K562 (cell line): ENCODE measurements around the gene DCAF5. TPM values are rescaled to one million over a fixed set of nuclear protein-coding genes. Genes with fewer than 3 reads are reported as not detected.

Experiments
- BRF1 ChIP-seq: IDR thresholded peaks from 3 replicates; pipeline ENCODE4 v1.6.1; 2011; ENCODE audit warnings: borderline replicate concordance, mild to moderate bottlenecking; ENCODE audit not compliant: insufficient read length; ENCODE audit errors: extremely low read depth
- CBX3 ChIP-seq, 2 experiments: IDR thresholded peaks; 1 replicate in 1 of 2; 2 replicates in 1 of 2; pipeline ENCODE4 v1.6.1; 2012; ENCODE audit warnings: inconsistent platforms in 2 of 2, low read length in 2 of 2, borderline replicate concordance in 1 of 2, control low read depth in 1 of 2
- CEBPG ChIP-seq, 3 experiments: fragments of 200-800 bp in 1 of 3; sonication (Bioruptor generic) in 1 of 3; sonication (generic) in 1 of 3; formaldehyde crosslinking in 1 of 3; IDR thresholded peaks in 2 of 3; conservative IDR thresholded peaks in 1 of 3; 2 replicates each; pipeline versions ENCODE4 v1.6.1 to v1.8.0; 2016 to 2022; ENCODE audit warnings: missing compliant biosample characterization in 2 of 3, missing genetic modification characterization in 2 of 3, mild to moderate bottlenecking in 1 of 3, missing genetic modification reagents in 1 of 3
- FUS ChIP-seq: fragments of 200-400 bp; formaldehyde crosslinking; optimal IDR thresholded peaks from 2 replicates; pipeline ENCODE3; 2017; ENCODE audit warnings: low read depth, low read length
- KDM2B ChIP-seq: fragments of 250-450 bp; sonication (Bioruptor Pico); IDR thresholded peaks from 2 replicates; pipeline ENCODE4 v1.8.0; 2021; ENCODE audit warnings: mild to moderate bottlenecking, moderate library complexity
- PHTF2 ChIP-seq: fragments of 250-450 bp; sonication (Bioruptor Pico); IDR thresholded peaks from 2 replicates; pipeline ENCODE4 v1.5.0; 2021; ENCODE audit warnings: mild to moderate bottlenecking
- PRPF4 ChIP-seq: fragments of 200-400 bp; formaldehyde crosslinking; IDR thresholded peaks from one replicate; pipeline ENCODE4 v1.6.1; 2017; ENCODE audit warnings: low read length, low read depth, mild to moderate bottlenecking; ENCODE audit not compliant: insufficient read depth, poor library complexity, severe bottlenecking
- TBL1XR1 ChIP-seq, 2 experiments: IDR thresholded peaks; 2 replicates each; pipeline ENCODE4 v1.6.1; 2012; ENCODE audit warnings: improper control_type of control experiment in 2 of 2, low read length in 2 of 2, mild to moderate bottlenecking in 1 of 2
- TGIF2 ChIP-seq: sonication (generic); formaldehyde crosslinking; IDR thresholded peaks from 2 replicates; pipeline ENCODE4 v1.8.1; 2022; ENCODE audit warnings: mild to moderate bottlenecking, missing genetic modification reagents, moderate library complexity
- ZBTB40 ChIP-seq, 2 experiments: fragments of 450-650 bp in 1 of 2; sonication (generic) in 1 of 2; formaldehyde crosslinking in 1 of 2; IDR thresholded peaks; 2 replicates each; pipeline versions ENCODE4 v1.7.1 to v1.9.0; 2016 to 2022; ENCODE audit warnings: inconsistent platforms in 1 of 2, mild to moderate bottlenecking in 1 of 2, missing genetic modification reagents in 1 of 2
- ZNF408 ChIP-seq: fragments of 250-450 bp; sonication (Bioruptor Pico); IDR thresholded peaks from 2 replicates; pipeline ENCODE4 v1.4.0; 2020; ENCODE audit warnings: low read depth, mild to moderate bottlenecking, moderate library complexity
- ZNF561 ChIP-seq: fragments of 450-650 bp; formaldehyde crosslinking; conservative IDR thresholded peaks from 2 replicates; pipeline ENCODE4 v1.4.0; 2020; ENCODE audit warnings: mild to moderate bottlenecking, moderate library complexity
- polyA plus RNA-seq, 8 experiments: library from polyadenylated mRNA; depleted of rRNA in 4 of 8; stranded (reverse) in 5 of 8; unstranded in 3 of 8; fragments of >200 nt; fragmentation: Nextera tagmentation in 2 of 8; fragmentation: Illumina TruSeq in 1 of 8; extraction: Ambion mirVana in 2 of 8; extraction: Trizol in 1 of 8; gene quantifications; 2 replicates each; pipeline versions ENCODE4 v1.2.1 to v1.2.3, GENCODE V29; 2011 to 2014; ENCODE audit warnings: inconsistent platforms in 1 of 8, missing spikeins in 1 of 8
- total RNA-seq, 7 experiments: library from RNA; depleted of rRNA in 6 of 7; stranded (reverse); fragments of >200 nt in 6 of 7; fragmentation: Illumina TruSeq in 2 of 7; extraction: Trizol in 2 of 7; gene quantifications; 2 replicates each; pipeline versions ENCODE4 v1.2.1 to v1.2.3, GENCODE V29; 2011 to 2021; ENCODE audit warnings: low replicate concordance in 1 of 7
- TF ChIP-seq, protein P1 (sequence below): fragments of 250-450 bp; sonication (Bioruptor Pico); IDR thresholded peaks from 2 replicates; pipeline ENCODE4 v1.4.0; 2020; ENCODE audit warnings: mild to moderate bottlenecking, moderate library complexity, borderline replicate concordance
- TF ChIP-seq, protein P2 (sequence below): fragments of 250-450 bp; sonication (Bioruptor Pico); IDR thresholded peaks from 2 replicates; pipeline ENCODE4 v1.8.0; 2022; ENCODE audit warnings: inconsistent platforms, mild to moderate bottlenecking, moderate library complexity, borderline replicate concordance

DCAF5 gene
- total and polyA plus RNA-seq, 9 of the 15 experiments (the other 6 are each of a cell fraction or from before 2014, with no cell fraction given) = 5.6 to 24.1 (median 12.7) TPM

DNA sequence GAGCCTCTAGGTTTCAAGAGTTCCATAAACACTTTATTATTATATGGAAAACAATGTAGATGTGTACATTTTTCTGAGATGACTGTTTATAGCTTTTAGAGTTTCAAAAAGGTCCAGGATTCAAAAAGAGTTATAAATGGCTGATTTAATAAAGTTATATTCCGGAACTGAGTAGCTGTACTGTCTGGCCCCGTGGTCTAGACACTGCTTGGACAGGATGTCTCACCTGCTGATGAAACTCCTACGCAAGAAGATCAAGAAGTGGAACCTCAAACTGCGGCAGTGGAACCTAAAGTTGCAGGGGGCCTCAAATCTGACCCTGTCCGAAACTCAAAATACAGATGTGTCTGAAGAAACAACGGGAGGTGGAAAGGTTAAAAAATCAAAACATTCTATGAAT lies 69.7 kb downstream of the DCAF5 start (continued):
- TF ChIP-seq ZBTB40 (IDR thresholded peaks at IDR 0.05) = peak; percentile 67; the same call in 1 of the 2 replicates
- no peak for TF ChIP-seq ZBTB40 (CRISPR knock-in tag; IDR thresholded peaks at IDR 0.05)
- no peak for TF ChIP-seq PRPF4
- TF ChIP-seq TGIF2 (CRISPR knock-in tag) = no peak
- TF ChIP-seq ZNF561 (CRISPR knock-in tag) = no peak
- TF ChIP-seq KDM2B (CRISPR knock-in tag) = no peak
- no peak for TF ChIP-seq FUS
- no peak for TF ChIP-seq CEBPG (CRISPR knock-in tag; IDR thresholded peaks at IDR 0.05)
- peak in 1 of 2 experiments; percentile 64; a peak in 1 of 4 replicates for TF ChIP-seq CEBPG (tag; conservative IDR thresholded peaks at IDR 0.05 in 1 of 2, IDR thresholded peaks at IDR 0.05 in 1 of 2)
- TF ChIP-seq TBL1XR1 (IDR thresholded peaks at IDR 0.05; ENCODE audit: low read length in 2 of 2) = no peak
- TF ChIP-seq BRF1 = no peak
- TF ChIP-seq ZNF408 (CRISPR knock-in tag) = no peak
- TF ChIP-seq PHTF2 (CRISPR knock-in tag) = no peak
- TF ChIP-seq CBX3 (IDR thresholded peaks at IDR 0.05; ENCODE audit: borderline replicate concordance in 1 of 2, low read length in 2 of 2) = no peak
- TF ChIP-seq, protein P1, sequence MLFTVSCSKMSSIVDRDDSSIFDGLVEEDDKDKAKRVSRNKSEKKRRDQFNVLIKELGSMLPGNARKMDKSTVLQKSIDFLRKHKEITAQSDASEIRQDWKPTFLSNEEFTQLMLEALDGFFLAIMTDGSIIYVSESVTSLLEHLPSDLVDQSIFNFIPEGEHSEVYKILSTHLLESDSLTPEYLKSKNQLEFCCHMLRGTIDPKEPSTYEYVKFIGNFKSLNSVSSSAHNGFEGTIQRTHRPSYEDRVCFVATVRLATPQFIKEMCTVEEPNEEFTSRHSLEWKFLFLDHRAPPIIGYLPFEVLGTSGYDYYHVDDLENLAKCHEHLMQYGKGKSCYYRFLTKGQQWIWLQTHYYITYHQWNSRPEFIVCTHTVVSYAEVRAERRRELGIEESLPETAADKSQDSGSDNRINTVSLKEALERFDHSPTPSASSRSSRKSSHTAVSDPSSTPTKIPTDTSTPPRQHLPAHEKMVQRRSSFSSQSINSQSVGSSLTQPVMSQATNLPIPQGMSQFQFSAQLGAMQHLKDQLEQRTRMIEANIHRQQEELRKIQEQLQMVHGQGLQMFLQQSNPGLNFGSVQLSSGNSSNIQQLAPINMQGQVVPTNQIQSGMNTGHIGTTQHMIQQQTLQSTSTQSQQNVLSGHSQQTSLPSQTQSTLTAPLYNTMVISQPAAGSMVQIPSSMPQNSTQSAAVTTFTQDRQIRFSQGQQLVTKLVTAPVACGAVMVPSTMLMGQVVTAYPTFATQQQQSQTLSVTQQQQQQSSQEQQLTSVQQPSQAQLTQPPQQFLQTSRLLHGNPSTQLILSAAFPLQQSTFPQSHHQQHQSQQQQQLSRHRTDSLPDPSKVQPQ = no peak
- TF ChIP-seq, protein P2, sequence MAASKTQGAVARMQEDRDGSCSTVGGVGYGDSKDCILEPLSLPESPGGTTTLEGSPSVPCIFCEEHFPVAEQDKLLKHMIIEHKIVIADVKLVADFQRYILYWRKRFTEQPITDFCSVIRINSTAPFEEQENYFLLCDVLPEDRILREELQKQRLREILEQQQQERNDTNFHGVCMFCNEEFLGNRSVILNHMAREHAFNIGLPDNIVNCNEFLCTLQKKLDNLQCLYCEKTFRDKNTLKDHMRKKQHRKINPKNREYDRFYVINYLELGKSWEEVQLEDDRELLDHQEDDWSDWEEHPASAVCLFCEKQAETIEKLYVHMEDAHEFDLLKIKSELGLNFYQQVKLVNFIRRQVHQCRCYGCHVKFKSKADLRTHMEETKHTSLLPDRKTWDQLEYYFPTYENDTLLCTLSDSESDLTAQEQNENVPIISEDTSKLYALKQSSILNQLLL (CRISPR knock-in tag) = no peak
